ENCODE data around the gene CRADD.
"Not testable (repeated sequence)": the region's sequence is repeated elsewhere in the genome, so short reads cannot be mapped to it uniquely, and the experiment has no call there.

The CRADD gene

GRCh38 chr12:93902192-93902591 is 225.0 kb downstream of the CRADD start:
- no peak for DNase-seq (ENCODE audit: low read depth)

- no peak for DNase-seq (ENCODE audit: low read depth)
Measured at GRCh38 chr12:93902736-93903562, 225.8 kb downstream of the CRADD start.

- no peak for DNase-seq (ENCODE audit: low read depth)
Measured at GRCh38 chr12:93904124-93904523, 226.9 kb downstream of the CRADD start.

- DNase-seq (ENCODE audit: low read depth) = no peak
Measured at GRCh38 chr12:93908264-93908663, 231.1 kb downstream of the CRADD start.

- DNase-seq (ENCODE audit: low read depth) = no peak
Measured at GRCh38 chr12:93908846-93909567, 231.8 kb downstream of the CRADD start.

- DNase-seq (ENCODE audit: low read depth) = no peak
Measured at GRCh38 chr12:93911396-93911795, 234.2 kb downstream of the CRADD start.

- DNase-seq (ENCODE audit: low read depth) = no peak
Measured at GRCh38 chr12:93912086-93912733, 235.0 kb downstream of the CRADD start.

GRCh38 chr12:93913845-93914244 is 236.7 kb downstream of the CRADD start:
- DNase-seq (ENCODE audit: low read depth) = no peak

- DNase-seq (ENCODE audit: low read depth) = no peak
Measured at GRCh38 chr12:93914281-93914680, 237.1 kb downstream of the CRADD start.

GRCh38 chr12:93915411-93915810 is 238.2 kb downstream of the CRADD start:
- DNase-seq (ENCODE audit: low read depth) = no peak

- DNase-seq (ENCODE audit: low read depth) = no peak
Measured at GRCh38 chr12:93916402-93916801, 239.2 kb downstream of the CRADD start.

- no peak for DNase-seq (ENCODE audit: low read depth)
Measured at GRCh38 chr12:93918262-93918661, 241.1 kb downstream of the CRADD start.

- no peak for DNase-seq (ENCODE audit: low read depth)
Measured at GRCh38 chr12:93918900-93919299, 241.7 kb downstream of the CRADD start.

GRCh38 chr12:93921521-93921920 is 244.3 kb downstream of the CRADD start:
- DNase-seq (ENCODE audit: low read depth) = no peak

- DNase-seq (ENCODE audit: low read depth) = no peak
Measured at GRCh38 chr12:93922583-93923006, 245.4 kb downstream of the CRADD start.

- DNase-seq (ENCODE audit: low read depth) = no peak
Measured at GRCh38 chr12:93924367-93924766, 247.2 kb downstream of the CRADD start.

GRCh38 chr12:93925585-93926205 is 248.5 kb downstream of the CRADD start:
- DNase-seq (ENCODE audit: low read depth) = no peak

- DNase-seq (ENCODE audit: low read depth) = no peak
Measured at GRCh38 chr12:93926237-93926636, 249.1 kb downstream of the CRADD start.

- not testable (repeated sequence) for DNase-seq (ENCODE audit: low read depth)
Measured at GRCh38 chr12:93929081-93929480, 251.9 kb downstream of the CRADD start.

GRCh38 chr12:93937812-93938211 is 260.6 kb downstream of the CRADD start:
- no peak for DNase-seq (ENCODE audit: low read depth)

- no peak for DNase-seq (ENCODE audit: low read depth)
Measured at GRCh38 chr12:93938317-93938716, 261.1 kb downstream of the CRADD start.

- no peak for DNase-seq (ENCODE audit: low read depth)
Measured at GRCh38 chr12:93938931-93939330, 261.8 kb downstream of the CRADD start.

Measured in stimulated activated CD8-positive, alpha-beta memory T cell treated with anti-CD3 and anti-CD28 coated beads, Interleukin-7, amount 100 ng/mL, for 24 hours (primary cell).